ENCODE results near the gene TMEM43.

TMEM43 gene

GRCh38 chr3:14138878-14139655 is 14.2 kb downstream of the TMEM43 start:
- DNase-seq, result no peak

- DNase-seq, result no peak
Measured at GRCh38 chr3:14139771-14140170, 14.9 kb downstream of the TMEM43 start.

- no peak for DNase-seq
Measured at GRCh38 chr3:14140668-14141067, 15.8 kb downstream of the TMEM43 start.

- DNase-seq, result no peak
Measured at GRCh38 chr3:14141144-14141543, 16.3 kb downstream of the TMEM43 start.

- DNase-seq, result no peak
Measured at GRCh38 chr3:14141602-14142341, 16.9 kb downstream of the TMEM43 start.

GRCh38 chr3:14142567-14143270 is 17.9 kb downstream of the TMEM43 start:
- peak; percentile 65 for DNase-seq

GRCh38 chr3:14143271-14144225 is 18.7 kb downstream of the TMEM43 start:
- no peak for DNase-seq

- peak; percentile 58 for DNase-seq
Measured at GRCh38 chr3:14144423-14145075, 19.7 kb downstream of the TMEM43 start.

GRCh38 chr3:14145236-14145635 is 20.4 kb downstream of the TMEM43 start:
- DNase-seq, result no peak

GRCh38 chr3:14145670-14146380 is 21.0 kb downstream of the TMEM43 start:
- no peak for DNase-seq

GRCh38 chr3:14146381-14147065 is 21.7 kb downstream of the TMEM43 start:
- no peak for DNase-seq

GRCh38 chr3:14147066-14147435 is 22.2 kb downstream of the TMEM43 start:
- no peak for DNase-seq

- DNase-seq, result no peak
Measured at GRCh38 chr3:14147617-14148016, 22.8 kb downstream of the TMEM43 start.

- no peak for DNase-seq
Measured at GRCh38 chr3:14148041-14148985, 23.5 kb downstream of the TMEM43 start.

- no peak for DNase-seq
Measured at GRCh38 chr3:14150078-14150477, 25.2 kb downstream of the TMEM43 start.

- no peak for DNase-seq
Measured at GRCh38 chr3:14150491-14151230, 25.8 kb downstream of the TMEM43 start.

GRCh38 chr3:14151471-14152083 is 26.7 kb downstream of the TMEM43 start:
- DNase-seq, result no peak

GRCh38 chr3:14152233-14152962 is 27.5 kb downstream of the TMEM43 start:
- DNase-seq, result no peak
